ENCODE data around the gene PLAU. TPM values are rescaled to one million over a fixed set of nuclear protein-coding genes. Genes with fewer than 3 reads are reported as not detected.

Gene PLAU
- total RNA-seq, 1 donor from 2014 or later = 7.6 TPM

GRCh38 chr10:73881221-73881919, 29.6 kb upstream of the PLAU start:
- no peaks in the 10 kb centered on the region for H4K20me1 ChIP-seq (ENCODE audit: low read depth)
- Mint-ChIP-seq H3K36me3 (no peaks in the 10 kb centered on the region), H3K4me3 (no peak overlapping the region), H3K4me1 (no peaks in the 10 kb centered on the region), H3K27ac (no peak overlapping the region), H3K27me3 (ENCODE audit: insufficient read depth, low read depth) (peaks cover 3% of the 10 kb centered on the region), H3K9me3 (no peaks in the 10 kb centered on the region)
- no peaks in the 10 kb centered on the region for H3K79me2 ChIP-seq (ENCODE audit: low read depth)
- H3K4me2 ChIP-seq = no peak overlapping the region
- no peak for DNase-seq (ENCODE audit: low spot score)
- H3K27me3 ChIP-seq = no peaks in the 10 kb centered on the region
- H3K4me1 ChIP-seq = no peaks in the 10 kb centered on the region
- no peak overlapping the region for H3K4me3 ChIP-seq
- H3K9ac ChIP-seq = no peak overlapping the region
- H3K9me3 ChIP-seq (ENCODE audit: low read depth) = no peaks in the 10 kb centered on the region
- H3K27ac ChIP-seq = no peak overlapping the region
- no peak for TF ChIP-seq CTCF (IDR thresholded peaks at IDR 0.05)
- TF ChIP-seq EZH2 (IDR thresholded peaks at IDR 0.05) = no peak
- TF ChIP-seq EZH2phosphoT487 (IDR thresholded peaks at IDR 0.05) = no peak
- H3F3A ChIP-seq (ENCODE audit: low read depth) = no peaks in the 10 kb centered on the region
- H3K36me3 ChIP-seq = no peaks in the 10 kb centered on the region
- no peak overlapping the region for H2AFZ ChIP-seq (replicated peaks)

GRCh38 chr10:73884017-73884416, 26.9 kb upstream of the PLAU start:
- Mint-ChIP-seq H3K9me3 (no peaks in the 10 kb centered on the region), H3K36me3 (no peaks in the 10 kb centered on the region), H3K27me3 (ENCODE audit: insufficient read depth, low read depth) (peaks cover 2% of the 10 kb centered on the region), H3K4me3 (no peak overlapping the region), H3K27ac (no peak overlapping the region), H3K4me1 (peaks cover 5% of the 10 kb centered on the region)
- H3K4me2 ChIP-seq = no peak overlapping the region
- H3K4me3 ChIP-seq = no peak overlapping the region
- no peaks in the 10 kb centered on the region for H3F3A ChIP-seq (ENCODE audit: low read depth)
- no peaks in the 10 kb centered on the region for H4K20me1 ChIP-seq (ENCODE audit: low read depth)
- H3K9ac ChIP-seq = no peak overlapping the region
- no peaks in the 10 kb centered on the region for H3K36me3 ChIP-seq
- DNase-seq (ENCODE audit: low spot score) = no peak
- no peak overlapping the region for H2AFZ ChIP-seq (replicated peaks)
- H3K9me3 ChIP-seq (ENCODE audit: low read depth) = no peaks in the 10 kb centered on the region
- H3K4me1 ChIP-seq = no peaks in the 10 kb centered on the region
- H3K27me3 ChIP-seq = no peaks in the 10 kb centered on the region
- no peaks in the 10 kb centered on the region for H3K79me2 ChIP-seq (ENCODE audit: low read depth)
- H3K27ac ChIP-seq = no peak overlapping the region
- TF ChIP-seq EZH2phosphoT487 (IDR thresholded peaks at IDR 0.05) (no peak), EZH2 (IDR thresholded peaks at IDR 0.05) (no peak), CTCF (IDR thresholded peaks at IDR 0.05) (no peak)

GRCh38 chr10:73886085-73886529, 24.8 kb upstream of the PLAU start:
- H3K4me2 ChIP-seq = no peak overlapping the region
- no peak overlapping the region for H3K9ac ChIP-seq
- H4K20me1 ChIP-seq (ENCODE audit: low read depth) = no peaks in the 10 kb centered on the region
- H3F3A ChIP-seq (ENCODE audit: low read depth) = no peaks in the 10 kb centered on the region
- no peak overlapping the region for H2AFZ ChIP-seq (replicated peaks)
- H3K4me3 ChIP-seq = no peak overlapping the region
- no peaks in the 10 kb centered on the region for H3K4me1 ChIP-seq
- H3K27ac Mint-ChIP-seq = no peak overlapping the region
- H3K27me3 ChIP-seq = no peaks in the 10 kb centered on the region
- no peaks in the 10 kb centered on the region for H3K9me3 ChIP-seq (ENCODE audit: low read depth)
- no peaks in the 10 kb centered on the region for H3K27me3 Mint-ChIP-seq (ENCODE audit: insufficient read depth, low read depth)
- TF ChIP-seq EZH2 (IDR thresholded peaks at IDR 0.05) (no peak), CTCF (IDR thresholded peaks at IDR 0.05) (peak; percentile 93), EZH2phosphoT487 (IDR thresholded peaks at IDR 0.05) (no peak)
- H3K27ac ChIP-seq = no peak overlapping the region
- H3K36me3 ChIP-seq = no peaks in the 10 kb centered on the region
- no peak overlapping the region for H3K4me3 Mint-ChIP-seq
- peaks cover 5% of the 10 kb centered on the region for H3K4me1 Mint-ChIP-seq
- no peaks in the 10 kb centered on the region for H3K36me3 Mint-ChIP-seq
- no peaks in the 10 kb centered on the region for H3K9me3 Mint-ChIP-seq
- DNase-seq (ENCODE audit: low spot score) = peak; percentile 86
- H3K79me2 ChIP-seq (ENCODE audit: low read depth) = no peaks in the 10 kb centered on the region
